Epithelial cell of prostate (primary cell): ENCODE data around the gene CA6.
"Not testable (repeated sequence)": the region's sequence is repeated elsewhere in the genome, so short reads cannot be mapped to it uniquely, and the experiment has no call there.

Experiments
- DNase-seq: peaks from one replicate; pipeline ENCODE4 v3.0.0-alpha.2; 2011; ENCODE audit warnings: low read depth, low spot score
- H3K27ac ChIP-seq: fragments of 450-650 bp; 2 replicates; pipeline ENCODE4 v1.5.1; 2017; ENCODE audit warnings: mild to moderate bottlenecking

Gene CA6

DNA sequence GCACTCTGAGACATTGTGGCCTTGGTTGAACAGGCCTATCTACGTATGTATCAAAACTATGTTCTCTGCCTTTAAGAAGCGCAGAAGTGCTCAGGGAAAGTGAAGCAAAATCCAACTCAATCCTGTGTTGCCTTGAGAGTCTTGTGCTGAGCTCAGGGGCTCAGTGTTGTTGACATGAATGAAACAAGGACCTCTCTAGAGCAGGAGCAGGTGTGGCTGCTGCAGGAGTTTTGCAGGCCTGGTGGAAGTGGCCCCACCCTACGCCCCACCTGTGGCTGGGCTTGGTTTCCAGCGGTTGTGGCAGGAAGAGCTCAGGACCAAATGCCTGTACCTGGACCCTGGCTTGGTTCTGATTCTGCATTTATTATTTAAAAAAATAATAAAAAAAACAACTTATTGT, 20.9 kb downstream of the CA6 start:
- H3K27ac ChIP-seq = no peak overlapping the region
- no peak for DNase-seq

- not testable (repeated sequence) for H3K27ac ChIP-seq, DNase-seq
These were observed 23.2 kb downstream of the CA6 start for GRCh38 chr1:8968902-8969301.

DNA sequence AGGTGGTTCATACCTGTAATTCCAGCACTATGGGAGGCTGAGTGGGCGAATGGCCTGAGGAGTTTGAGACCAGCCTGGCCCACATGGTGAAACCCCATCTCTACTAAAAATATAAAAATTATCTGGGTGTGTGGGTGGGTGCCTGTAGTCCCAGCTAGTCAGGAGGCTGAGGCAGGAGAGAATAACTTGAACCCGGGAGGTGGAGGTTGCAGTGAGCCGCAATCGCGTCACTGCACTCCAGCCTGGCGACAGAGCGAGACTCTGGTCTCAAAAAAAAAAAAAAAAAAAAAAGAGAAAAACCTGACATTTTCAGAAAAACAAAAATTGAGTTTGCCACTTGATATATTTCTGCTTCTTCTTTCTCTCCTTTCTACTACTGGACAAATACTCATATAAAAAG, 24.3 kb downstream of the CA6 start:
- H3K27ac ChIP-seq = no peak overlapping the region
- no peak for DNase-seq

- DNase-seq = no peak
- no peak overlapping the region for H3K27ac ChIP-seq
These were observed 25.2 kb downstream of the CA6 start for GRCh38 chr1:8970870-8971337.

- no peak for DNase-seq
- no peak overlapping the region for H3K27ac ChIP-seq
These were observed 28.9 kb downstream of the CA6 start for GRCh38 chr1:8974551-8974950.

DNA sequence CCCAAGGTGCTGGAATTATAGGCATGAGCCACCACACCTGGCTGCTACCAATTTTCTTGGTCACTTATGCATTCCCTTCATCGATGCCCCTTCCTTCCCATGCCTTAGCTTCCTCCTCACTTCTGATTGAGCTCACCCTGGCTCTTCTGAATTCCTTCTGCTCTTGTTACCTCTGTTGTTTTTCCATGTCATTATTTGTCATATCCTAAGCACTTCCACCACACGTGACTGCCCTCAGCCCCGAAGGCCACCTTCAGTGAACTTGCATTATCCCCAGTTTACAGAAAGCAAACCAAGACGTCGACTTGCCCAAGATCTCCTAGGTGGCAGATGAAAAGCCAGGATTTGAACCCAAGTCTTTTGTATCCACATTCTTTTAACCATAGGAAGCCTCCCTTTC, 30.7 kb downstream of the CA6 start:
- H3K27ac ChIP-seq = no peak overlapping the region
- DNase-seq = no peak

DNA sequence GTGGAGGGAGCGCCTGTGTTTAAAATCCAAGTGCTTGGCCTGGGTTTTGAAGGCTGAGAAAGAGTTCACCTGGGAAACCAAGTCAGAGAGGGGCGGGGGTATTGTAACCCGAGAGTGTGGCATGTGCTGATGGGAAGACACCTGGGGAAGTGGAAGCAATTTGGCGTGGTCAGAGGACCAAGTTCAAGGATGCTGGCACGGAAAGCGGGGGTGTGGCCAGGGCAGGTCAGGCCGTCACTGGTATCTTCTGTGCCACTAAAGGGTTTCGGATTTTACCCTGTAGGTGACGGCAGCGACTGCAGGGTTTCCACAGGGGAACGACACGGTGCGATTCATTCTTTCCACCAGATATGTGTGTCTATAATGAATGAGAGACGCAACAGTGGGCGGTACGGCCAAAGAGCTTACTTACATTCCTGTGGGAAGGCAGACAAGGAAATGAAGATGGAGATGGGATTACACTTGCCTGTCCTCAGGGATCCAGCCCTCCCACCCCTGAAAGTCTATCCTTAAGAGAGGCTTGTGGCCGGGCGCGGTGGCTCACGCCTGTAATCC, 31.3 kb downstream of the CA6 start:
- H3K27ac ChIP-seq = no peak overlapping the region
- DNase-seq = no peak

GRCh38 chr1:8980656-8981055, 35.0 kb downstream of the CA6 start:
- DNase-seq = no peak
- H3K27ac ChIP-seq = no peak overlapping the region

DNA sequence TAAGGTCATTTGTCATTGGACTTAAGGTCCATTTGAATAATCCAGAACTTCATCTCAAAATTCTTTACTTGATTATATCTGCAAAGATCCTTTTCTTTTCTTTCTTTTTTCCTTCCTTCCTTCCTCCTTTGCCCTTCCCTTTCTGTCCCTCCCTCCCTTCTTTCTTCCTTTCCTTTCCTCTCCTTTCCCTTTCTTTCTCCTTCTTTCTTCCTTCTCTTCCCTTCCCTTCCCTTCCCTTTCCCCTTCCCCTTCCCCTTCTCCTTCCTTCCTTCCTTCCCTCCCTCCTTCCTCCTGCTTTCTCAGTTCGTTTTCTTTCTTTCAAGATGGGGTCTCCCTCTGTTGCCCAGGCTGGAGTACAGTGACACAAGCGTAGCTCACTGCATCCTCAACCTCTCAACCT, 35.5 kb downstream of the CA6 start:
- no peak overlapping the region for H3K27ac ChIP-seq
- no peak for DNase-seq

DNA sequence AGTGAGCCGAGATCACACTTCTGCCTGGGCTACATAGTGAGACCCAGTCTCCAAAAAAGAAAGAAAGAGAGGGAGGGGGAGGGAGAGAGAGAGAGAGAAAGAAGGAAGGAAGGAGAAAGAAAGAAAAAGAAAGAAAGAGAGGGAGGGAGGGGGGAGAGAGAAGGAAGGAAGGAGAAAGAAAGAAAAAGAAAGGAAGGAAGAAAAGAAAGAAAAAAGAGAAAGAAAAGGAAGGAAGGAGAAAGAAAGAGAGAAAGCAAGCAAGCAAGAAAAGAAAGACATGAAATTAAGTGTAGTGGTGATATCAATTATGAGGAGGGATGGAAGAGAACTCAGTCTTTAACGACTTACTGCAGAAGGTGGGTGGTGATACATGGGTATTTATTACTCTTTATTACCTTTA, 38.5 kb downstream of the CA6 start:
- DNase-seq = no peak
- no peak overlapping the region for H3K27ac ChIP-seq

DNA sequence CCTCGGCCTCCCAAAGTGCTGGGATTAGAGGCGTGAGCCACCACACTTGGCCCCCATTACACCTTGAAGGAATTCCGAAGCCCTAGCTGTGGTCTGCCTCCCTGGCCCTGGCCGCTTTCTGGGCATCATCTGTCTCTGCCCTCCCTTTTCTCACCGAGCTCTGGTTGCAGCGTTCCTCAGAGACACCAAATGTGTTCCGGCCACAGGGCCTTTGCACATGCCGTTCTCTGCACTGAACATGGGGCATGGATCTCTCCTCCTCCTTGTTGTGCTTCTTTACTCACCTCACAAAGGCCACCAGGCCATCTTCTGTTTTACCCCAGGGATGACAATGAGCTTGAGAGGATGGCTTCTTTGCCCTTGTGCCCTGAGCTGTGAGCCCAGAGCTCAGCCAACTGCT, 39.3 kb downstream of the CA6 start:
- H3K27ac ChIP-seq = peak overlapping the region; percentile 93
- DNase-seq = no peak

- H3K27ac ChIP-seq = peak overlapping the region; percentile 93
These were observed 40.5 kb downstream of the CA6 start for GRCh38 chr1:8985915-8986813.

GRCh38 chr1:8986814-8987190, 41.1 kb downstream of the CA6 start:
- H3K27ac ChIP-seq = peak overlapping the region; percentile 93
- no peak for DNase-seq

More at GRCh38 chr1:8985915-8986813, 40.5 kb downstream of the CA6 start:
- peak; percentile 90 for DNase-seq

- no peak overlapping the region for H3K27ac ChIP-seq
- DNase-seq = no peak
These were observed 42.4 kb downstream of the CA6 start for GRCh38 chr1:8987881-8988617.

GRCh38 chr1:8988618-8988967, 42.9 kb downstream of the CA6 start:
- no peak for DNase-seq

GRCh38 chr1:8989061-8989460, 43.4 kb downstream of the CA6 start:
- DNase-seq = no peak
- no peak overlapping the region for H3K27ac ChIP-seq

More at GRCh38 chr1:8988618-8988967, 42.9 kb downstream of the CA6 start:
- no peak overlapping the region for H3K27ac ChIP-seq

- DNase-seq = no peak
- no peak overlapping the region for H3K27ac ChIP-seq
These were observed 44.2 kb downstream of the CA6 start for GRCh38 chr1:8989821-8990220.

- no peak overlapping the region for H3K27ac ChIP-seq
These were observed 47.4 kb downstream of the CA6 start for GRCh38 chr1:8992936-8993687.

GRCh38 chr1:8993962-8994675, 48.5 kb downstream of the CA6 start:
- not testable (repeated sequence) for H3K27ac ChIP-seq, DNase-seq

More at GRCh38 chr1:8992936-8993687, 47.4 kb downstream of the CA6 start:
- no peak for DNase-seq
